Measurements from ENCODE around the gene TSPYL6. TPM values are rescaled to one million over a fixed set of nuclear protein-coding genes. Genes with fewer than 3 reads are reported as not detected.

TSPYL6 gene
- total and polyA plus RNA-seq, 2 experiments from 2014 or later, result not detected

DNA sequence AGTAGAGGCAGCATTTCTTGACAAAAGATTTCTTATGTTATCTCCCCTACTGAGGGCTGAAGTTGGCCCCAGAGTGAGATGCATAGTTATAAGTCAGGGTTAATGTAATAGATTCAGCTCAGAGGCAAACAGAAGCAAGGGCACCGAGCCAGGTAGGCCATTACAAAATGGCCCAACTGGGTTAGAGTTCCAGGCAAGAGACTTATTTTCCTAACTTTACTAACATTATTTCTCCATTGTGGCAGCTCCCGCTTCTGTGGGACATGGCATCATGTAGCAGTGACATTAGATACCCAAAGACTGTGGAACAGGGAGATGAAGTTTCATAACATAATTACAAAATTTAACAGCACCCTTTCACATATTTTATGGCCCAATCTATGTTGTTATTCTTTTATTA is 27.1 kb downstream of the TSPYL6 start:
- Histone ChIP-seq H3K79me2 (no peaks in the 10 kb centered on the region), H3K4me1 (ENCODE audit: insufficient read depth) (peaks cover 6% of the 10 kb centered on the region), H3K9me3 (ENCODE audit: low read depth) (no peaks in the 10 kb centered on the region), H3K4me3 (no peak overlapping the region), H3K36me3 (replicated peaks; ENCODE audit: insufficient read depth, low read depth) (no peaks in the 10 kb centered on the region), H3K27me3 (no peaks in the 10 kb centered on the region), H3K4me2 (no peak overlapping the region), H4K20me1 (ENCODE audit: insufficient read depth, poor library complexity, severe bottlenecking) (no peaks in the 10 kb centered on the region), H3K9me2 (replicated peaks; ENCODE audit: insufficient read depth) (no peaks in the 10 kb centered on the region), H3K27ac (no peak overlapping the region), H2AFZ (no peak overlapping the region)
- 84% methylated on average over 2 of the region's 2 CpGs for WGBS (ENCODE audit: low lambda C conversion rate, missing lambda C conversion rate)
- TF ChIP-seq EZH2phosphoT487 (IDR thresholded peaks at IDR 0.05; ENCODE audit: low read depth, severe bottlenecking, unreplicated experiment) (no peak), EZH2 (IDR thresholded peaks at IDR 0.05; ENCODE audit: borderline replicate concordance) (no peak)
- TF ChIP-seq, protein P1, sequence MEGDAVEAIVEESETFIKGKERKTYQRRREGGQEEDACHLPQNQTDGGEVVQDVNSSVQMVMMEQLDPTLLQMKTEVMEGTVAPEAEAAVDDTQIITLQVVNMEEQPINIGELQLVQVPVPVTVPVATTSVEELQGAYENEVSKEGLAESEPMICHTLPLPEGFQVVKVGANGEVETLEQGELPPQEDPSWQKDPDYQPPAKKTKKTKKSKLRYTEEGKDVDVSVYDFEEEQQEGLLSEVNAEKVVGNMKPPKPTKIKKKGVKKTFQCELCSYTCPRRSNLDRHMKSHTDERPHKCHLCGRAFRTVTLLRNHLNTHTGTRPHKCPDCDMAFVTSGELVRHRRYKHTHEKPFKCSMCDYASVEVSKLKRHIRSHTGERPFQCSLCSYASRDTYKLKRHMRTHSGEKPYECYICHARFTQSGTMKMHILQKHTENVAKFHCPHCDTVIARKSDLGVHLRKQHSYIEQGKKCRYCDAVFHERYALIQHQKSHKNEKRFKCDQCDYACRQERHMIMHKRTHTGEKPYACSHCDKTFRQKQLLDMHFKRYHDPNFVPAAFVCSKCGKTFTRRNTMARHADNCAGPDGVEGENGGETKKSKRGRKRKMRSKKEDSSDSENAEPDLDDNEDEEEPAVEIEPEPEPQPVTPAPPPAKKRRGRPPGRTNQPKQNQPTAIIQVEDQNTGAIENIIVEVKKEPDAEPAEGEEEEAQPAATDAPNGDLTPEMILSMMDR (IDR thresholded peaks at IDR 0.05; ENCODE audit: poor library complexity), result no peak
- DNase-seq (ENCODE audit: low spot score), result no peak

DNA sequence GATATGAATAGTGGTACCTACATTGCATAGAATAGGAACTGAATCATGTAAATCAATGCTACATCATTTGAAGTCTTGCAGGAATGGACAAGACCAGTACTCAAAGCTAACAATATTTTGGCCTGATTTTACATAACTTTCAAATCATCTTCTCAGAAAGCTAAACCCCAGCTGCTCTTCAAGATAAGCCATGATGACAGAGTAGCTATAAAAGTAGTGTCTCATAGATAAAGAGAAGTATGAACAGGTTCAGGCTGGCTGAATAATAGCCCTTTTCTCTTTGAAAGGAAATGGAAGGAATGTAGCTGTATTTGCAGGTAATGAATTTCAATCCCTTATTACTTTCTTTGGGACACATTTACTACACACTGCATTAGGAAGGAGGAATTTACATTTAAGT is 28.2 kb downstream of the TSPYL6 start:
- H3K4me2 ChIP-seq, result no peak overlapping the region

DNA sequence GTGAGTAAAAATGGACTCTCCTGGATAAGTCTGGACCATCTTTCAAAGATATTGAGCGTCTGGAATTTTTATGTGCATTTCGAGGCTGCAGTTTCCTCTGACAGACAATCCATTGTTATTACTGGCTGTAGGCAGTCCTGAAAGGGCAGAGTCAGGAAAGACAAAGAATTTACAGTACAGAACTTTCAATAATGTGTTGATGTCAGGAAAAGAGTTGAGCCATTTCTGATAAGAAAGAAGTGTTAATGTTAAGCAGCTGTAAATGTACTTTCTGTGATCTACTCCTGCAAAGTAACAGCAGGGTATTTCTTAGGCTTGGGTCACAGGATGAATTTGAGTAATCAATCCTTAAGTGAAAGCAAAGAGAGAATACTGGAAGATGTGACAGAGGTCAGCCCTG is 29.8 kb downstream of the TSPYL6 start:
- no peak overlapping the region for H3K4me2 ChIP-seq
- no peak overlapping the region for H2AFZ ChIP-seq
- H4K20me1 ChIP-seq (ENCODE audit: insufficient read depth, poor library complexity, severe bottlenecking), result no peaks in the 10 kb centered on the region
- no peaks in the 10 kb centered on the region for H3K36me3 ChIP-seq (replicated peaks; ENCODE audit: insufficient read depth, low read depth)
- H3K4me1 ChIP-seq (ENCODE audit: insufficient read depth), result peaks cover 6% of the 10 kb centered on the region
- no peaks in the 10 kb centered on the region for H3K27me3 ChIP-seq
- no peak for DNase-seq (ENCODE audit: low spot score)
- TF ChIP-seq, protein P1 (IDR thresholded peaks at IDR 0.05; ENCODE audit: poor library complexity), result no peak
- TF ChIP-seq EZH2 (IDR thresholded peaks at IDR 0.05; ENCODE audit: borderline replicate concordance), result no peak
- TF ChIP-seq EZH2phosphoT487 (IDR thresholded peaks at IDR 0.05; ENCODE audit: low read depth, severe bottlenecking, unreplicated experiment), result no peak
- no peak overlapping the region for H3K27ac ChIP-seq
- no peaks in the 10 kb centered on the region for H3K79me2 ChIP-seq
- 57% methylated on average over 2 of the region's 2 CpGs for WGBS (ENCODE audit: low lambda C conversion rate, missing lambda C conversion rate)
- no peak overlapping the region for H3K4me3 ChIP-seq
- H3K9me3 ChIP-seq (ENCODE audit: low read depth), result no peaks in the 10 kb centered on the region
- no peaks in the 10 kb centered on the region for H3K9me2 ChIP-seq (replicated peaks; ENCODE audit: insufficient read depth)

More for the DNA sequence above, 28.2 kb downstream of the TSPYL6 start:
- Histone ChIP-seq H3K4me3 (no peak overlapping the region), H3K79me2 (no peaks in the 10 kb centered on the region), H2AFZ (no peak overlapping the region), H3K9me3 (ENCODE audit: low read depth) (no peaks in the 10 kb centered on the region), H3K27ac (no peak overlapping the region), H4K20me1 (ENCODE audit: insufficient read depth, poor library complexity, severe bottlenecking) (no peaks in the 10 kb centered on the region), H3K27me3 (no peaks in the 10 kb centered on the region), H3K4me1 (ENCODE audit: insufficient read depth) (peaks cover 6% of the 10 kb centered on the region), H3K36me3 (replicated peaks; ENCODE audit: insufficient read depth, low read depth) (no peaks in the 10 kb centered on the region), H3K9me2 (replicated peaks; ENCODE audit: insufficient read depth) (no peaks in the 10 kb centered on the region)
- TF ChIP-seq EZH2phosphoT487 (IDR thresholded peaks at IDR 0.05; ENCODE audit: low read depth, severe bottlenecking, unreplicated experiment) (no peak), EZH2 (IDR thresholded peaks at IDR 0.05; ENCODE audit: borderline replicate concordance) (no peak)
- TF ChIP-seq, protein P1 (IDR thresholded peaks at IDR 0.05; ENCODE audit: poor library complexity), result no peak
- DNase-seq (ENCODE audit: low spot score), result no peak

DNA sequence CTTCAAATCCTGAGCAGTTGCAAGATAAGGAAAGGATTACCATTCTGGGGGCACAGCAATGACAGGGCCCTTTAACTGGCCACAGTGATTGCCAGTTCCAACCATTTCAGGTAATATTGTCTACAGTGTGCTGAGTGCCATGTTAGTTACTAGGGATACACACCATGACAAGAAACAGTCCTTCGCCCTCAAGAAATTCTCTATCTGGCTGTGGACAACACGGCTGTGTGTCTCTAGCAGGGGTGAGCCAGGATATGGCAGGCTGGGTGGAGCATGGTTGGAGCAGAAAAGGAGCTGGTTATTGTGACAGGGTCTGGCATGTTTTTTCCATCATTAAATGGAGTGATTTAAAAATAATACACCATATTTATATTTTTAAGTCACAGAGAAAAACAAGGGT is 31.0 kb downstream of the TSPYL6 start:
- no peak overlapping the region for H3K4me2 ChIP-seq
- no peaks in the 10 kb centered on the region for H4K20me1 ChIP-seq (ENCODE audit: insufficient read depth, poor library complexity, severe bottlenecking)
- no peak overlapping the region for H3K4me3 ChIP-seq
- no peaks in the 10 kb centered on the region for H3K9me2 ChIP-seq (replicated peaks; ENCODE audit: insufficient read depth)
- H3K4me1 ChIP-seq (ENCODE audit: insufficient read depth), result peaks cover 6% of the 10 kb centered on the region
- H3K36me3 ChIP-seq (replicated peaks; ENCODE audit: insufficient read depth, low read depth), result no peaks in the 10 kb centered on the region
- no peak for DNase-seq (ENCODE audit: low spot score)
- H3K9me3 ChIP-seq (ENCODE audit: low read depth), result no peaks in the 10 kb centered on the region
- H3K27me3 ChIP-seq, result no peaks in the 10 kb centered on the region
- H2AFZ ChIP-seq, result no peak overlapping the region
- no peak overlapping the region for H3K27ac ChIP-seq
- TF ChIP-seq EZH2phosphoT487 (IDR thresholded peaks at IDR 0.05; ENCODE audit: low read depth, severe bottlenecking, unreplicated experiment), result no peak
- no peak for TF ChIP-seq EZH2 (IDR thresholded peaks at IDR 0.05; ENCODE audit: borderline replicate concordance)
- TF ChIP-seq, protein P1 (IDR thresholded peaks at IDR 0.05; ENCODE audit: poor library complexity), result no peak
- 67% methylated on average over 2 of the region's 2 CpGs for WGBS (ENCODE audit: low lambda C conversion rate, missing lambda C conversion rate)
- H3K79me2 ChIP-seq, result no peaks in the 10 kb centered on the region

Measured in hepatocyte (in vitro differentiated cells).